ENCODE data around the gene CNDP2.

Gene CNDP2

GRCh38 chr18:74567822-74568221, 71.7 kb downstream of the CNDP2 start:
- no peak for DNase-seq (ENCODE audit: low read depth, low spot score)
- H3K27ac ChIP-seq (ENCODE audit: low read length) = no peak overlapping the region
- WGBS (ENCODE audit: insufficient coverage, insufficient read length) = no CpG with 5 or more reads among the region's 7 CpGs
- H3K9me3 ChIP-seq (ENCODE audit: control insufficient read depth, insufficient read depth, low read length) = no peaks in the 10 kb centered on the region
- no peak overlapping the region for H3K4me3 ChIP-seq (ENCODE audit: low read length)
- H3K27me3 ChIP-seq (ENCODE audit: control insufficient read depth, insufficient read depth, low read length) = no peaks in the 10 kb centered on the region
- no peaks in the 10 kb centered on the region for H3K4me1 ChIP-seq (ENCODE audit: control insufficient read depth, insufficient read depth, low read length)
- H3K36me3 ChIP-seq (ENCODE audit: control insufficient read depth, insufficient read depth, low read length) = no peaks in the 10 kb centered on the region; the same call in 1 of the 2 replicates

- no CpG with 5 or more reads among the region's 4 CpGs for WGBS (ENCODE audit: insufficient coverage, insufficient read length)
Measured at GRCh38 chr18:74569401-74569800, 73.2 kb downstream of the CNDP2 start.

GRCh38 chr18:74570266-74570665, 74.1 kb downstream of the CNDP2 start:
- H3K4me3 ChIP-seq (ENCODE audit: low read length) = no peak overlapping the region
- no peak overlapping the region for H3K27ac ChIP-seq (ENCODE audit: low read length)
- H3K27me3 ChIP-seq (ENCODE audit: control insufficient read depth, insufficient read depth, low read length) = no peaks in the 10 kb centered on the region
- no CpG with 5 or more reads among the region's 4 CpGs for WGBS (ENCODE audit: insufficient coverage, insufficient read length)
- DNase-seq (ENCODE audit: low read depth, low spot score) = no peak
- H3K4me1 ChIP-seq (ENCODE audit: control insufficient read depth, insufficient read depth, low read length) = no peaks in the 10 kb centered on the region
- no peaks in the 10 kb centered on the region for H3K9me3 ChIP-seq (ENCODE audit: control insufficient read depth, insufficient read depth, low read length)
- no peaks in the 10 kb centered on the region; the same call in 1 of the 2 replicates for H3K36me3 ChIP-seq (ENCODE audit: control insufficient read depth, insufficient read depth, low read length)

More at GRCh38 chr18:74569401-74569800, 73.2 kb downstream of the CNDP2 start:
- no peak for DNase-seq (ENCODE audit: low read depth, low spot score)
- Histone ChIP-seq H3K36me3 (ENCODE audit: control insufficient read depth, insufficient read depth, low read length) (no peaks in the 10 kb centered on the region; the same call in 1 of the 2 replicates), H3K4me1 (ENCODE audit: control insufficient read depth, insufficient read depth, low read length) (no peaks in the 10 kb centered on the region), H3K27me3 (ENCODE audit: control insufficient read depth, insufficient read depth, low read length) (no peaks in the 10 kb centered on the region), H3K27ac (ENCODE audit: low read length) (no peak overlapping the region), H3K9me3 (ENCODE audit: control insufficient read depth, insufficient read depth, low read length) (no peaks in the 10 kb centered on the region), H3K4me3 (ENCODE audit: low read length) (no peak overlapping the region)

GRCh38 chr18:74571895-74572680, 75.9 kb downstream of the CNDP2 start:
- no peaks in the 10 kb centered on the region for H3K27me3 ChIP-seq (ENCODE audit: control insufficient read depth, insufficient read depth, low read length)
- H3K4me3 ChIP-seq (ENCODE audit: low read length) = no peak overlapping the region
- H3K9me3 ChIP-seq (ENCODE audit: control insufficient read depth, insufficient read depth, low read length) = no peaks in the 10 kb centered on the region
- H3K27ac ChIP-seq (ENCODE audit: low read length) = no peak overlapping the region
- DNase-seq (ENCODE audit: low read depth, low spot score) = no peak
- no peaks in the 10 kb centered on the region for H3K4me1 ChIP-seq (ENCODE audit: control insufficient read depth, insufficient read depth, low read length)
- WGBS (ENCODE audit: insufficient coverage, insufficient read length) = no CpG with 5 or more reads among the region's 12 CpGs
- H3K36me3 ChIP-seq (ENCODE audit: control insufficient read depth, insufficient read depth, low read length) = no peaks in the 10 kb centered on the region; the same call in 1 of the 2 replicates

GRCh38 chr18:74573053-74573452, 76.9 kb downstream of the CNDP2 start:
- no peaks in the 10 kb centered on the region for H3K9me3 ChIP-seq (ENCODE audit: control insufficient read depth, insufficient read depth, low read length)
- H3K4me3 ChIP-seq (ENCODE audit: low read length) = no peak overlapping the region
- no peaks in the 10 kb centered on the region; the same call in 1 of the 2 replicates for H3K36me3 ChIP-seq (ENCODE audit: control insufficient read depth, insufficient read depth, low read length)
- H3K27me3 ChIP-seq (ENCODE audit: control insufficient read depth, insufficient read depth, low read length) = no peaks in the 10 kb centered on the region
- no peak for DNase-seq (ENCODE audit: low read depth, low spot score)
- no peaks in the 10 kb centered on the region for H3K4me1 ChIP-seq (ENCODE audit: control insufficient read depth, insufficient read depth, low read length)
- H3K27ac ChIP-seq (ENCODE audit: low read length) = no peak overlapping the region
